ENCODE data around the gene PIEZO2.
"Not testable (repeated sequence)": the region's sequence is repeated elsewhere in the genome, so short reads cannot be mapped to it uniquely, and the experiment has no call there.

The PIEZO2 gene

DNA sequence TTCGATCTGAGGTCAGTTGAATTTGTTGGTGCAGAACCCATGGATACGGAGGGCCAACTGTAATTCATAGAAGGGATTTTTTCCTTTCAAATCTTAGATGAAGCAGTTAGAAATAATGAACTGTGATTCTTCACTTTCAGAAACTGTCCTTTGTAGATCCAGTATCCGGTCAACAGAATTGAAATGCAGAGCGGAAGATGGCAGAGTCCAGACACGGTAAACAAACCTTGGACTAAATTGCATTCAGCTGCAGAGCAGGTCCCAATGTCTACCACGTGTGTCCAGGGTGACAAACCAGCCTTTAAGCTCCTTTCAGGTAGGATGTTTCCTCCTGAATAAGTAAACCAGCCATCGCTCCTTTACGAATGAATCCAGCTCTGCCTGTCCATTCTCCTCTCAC lies 234.8 kb downstream of the PIEZO2 start:
- WGBS, 2 experiments (ENCODE audit: insufficient coverage in 2 of 2) = 77 to 89% methylated on average over 5 of the region's 8 CpGs
- H3K27ac ChIP-seq (ENCODE audit: low read depth, low read length, severe bottlenecking); H3K4me3 ChIP-seq (ENCODE audit: extremely low read depth, insufficient read depth, low read length, poor library complexity, severe bottlenecking); H3K4me1 ChIP-seq (ENCODE audit: control insufficient read depth, insufficient read depth, low read length, poor library complexity, severe bottlenecking); H3K9me3 ChIP-seq (ENCODE audit: control insufficient read depth, low read length); H3K36me3 ChIP-seq (ENCODE audit: control insufficient read depth, insufficient read depth, low read length): not testable (repeated sequence)

- no CpG with 5 or more reads among the region's 4 CpGs for whole genome bisulfite sequencing, 2 experiments (ENCODE audit: insufficient coverage in 2 of 2)
- no peaks in the 10 kb centered on the region for H3K9me3 ChIP-seq (ENCODE audit: control insufficient read depth, low read length)
- H3K4me3 ChIP-seq (ENCODE audit: extremely low read depth, insufficient read depth, low read length, poor library complexity, severe bottlenecking) = no peak overlapping the region
- H3K27ac ChIP-seq (ENCODE audit: low read depth, low read length, severe bottlenecking) = no peak overlapping the region
- H3K4me1 ChIP-seq (ENCODE audit: control insufficient read depth, insufficient read depth, low read length, poor library complexity, severe bottlenecking) = no peaks in the 10 kb centered on the region
- no peaks in the 10 kb centered on the region for H3K36me3 ChIP-seq (ENCODE audit: control insufficient read depth, insufficient read depth, low read length)
These were observed 235.4 kb downstream of the PIEZO2 start for GRCh38 chr18:10913919-10914318.

DNA sequence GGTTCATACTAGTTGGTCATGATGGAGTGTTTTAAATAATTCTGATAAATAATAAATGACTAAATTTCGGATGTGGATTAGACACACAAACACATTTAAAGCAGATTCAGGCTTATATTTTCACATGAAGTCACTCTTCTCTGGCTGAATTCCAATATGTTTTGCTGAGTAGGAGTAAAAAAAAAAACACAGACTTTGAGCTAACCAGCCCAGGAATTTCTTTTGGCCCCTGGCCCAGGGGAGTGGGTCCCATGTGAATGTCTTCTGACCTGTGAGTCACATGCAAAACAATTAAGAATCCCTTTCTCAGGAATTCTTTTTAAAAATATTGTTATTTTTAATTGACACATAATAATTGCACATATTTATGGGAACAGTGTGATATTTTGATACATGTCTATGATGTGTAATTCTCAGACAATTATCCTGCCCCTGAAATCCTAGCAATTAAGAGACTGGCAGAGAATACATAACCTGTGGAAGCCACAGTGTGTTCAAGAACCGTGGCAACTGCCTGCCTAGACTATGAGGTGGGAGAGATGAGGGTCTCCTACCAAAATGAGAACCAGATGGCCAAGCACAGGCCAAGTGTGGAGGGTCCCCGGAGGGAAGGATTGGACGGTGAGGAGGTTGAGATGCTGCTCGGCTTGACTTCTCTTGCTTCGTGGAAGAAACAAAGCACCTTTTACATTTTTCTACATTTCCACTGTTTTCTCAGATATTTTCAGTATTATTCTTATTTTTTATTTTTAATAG lies 236.4 kb downstream of the PIEZO2 start:
- H3K27ac ChIP-seq (ENCODE audit: low read depth, low read length, severe bottlenecking) = no peak overlapping the region
- no peak overlapping the region for H3K4me3 ChIP-seq (ENCODE audit: extremely low read depth, insufficient read depth, low read length, poor library complexity, severe bottlenecking)
- H3K4me1 ChIP-seq (ENCODE audit: control insufficient read depth, insufficient read depth, low read length, poor library complexity, severe bottlenecking) = no peaks in the 10 kb centered on the region
- 91 to 100% methylated on average over 1 to 4 of the region's 6 CpGs for WGBS, 2 experiments (ENCODE audit: insufficient coverage in 2 of 2)
- H3K36me3 ChIP-seq (ENCODE audit: control insufficient read depth, insufficient read depth, low read length) = no peaks in the 10 kb centered on the region
- H3K9me3 ChIP-seq (ENCODE audit: control insufficient read depth, low read length) = no peaks in the 10 kb centered on the region

DNA sequence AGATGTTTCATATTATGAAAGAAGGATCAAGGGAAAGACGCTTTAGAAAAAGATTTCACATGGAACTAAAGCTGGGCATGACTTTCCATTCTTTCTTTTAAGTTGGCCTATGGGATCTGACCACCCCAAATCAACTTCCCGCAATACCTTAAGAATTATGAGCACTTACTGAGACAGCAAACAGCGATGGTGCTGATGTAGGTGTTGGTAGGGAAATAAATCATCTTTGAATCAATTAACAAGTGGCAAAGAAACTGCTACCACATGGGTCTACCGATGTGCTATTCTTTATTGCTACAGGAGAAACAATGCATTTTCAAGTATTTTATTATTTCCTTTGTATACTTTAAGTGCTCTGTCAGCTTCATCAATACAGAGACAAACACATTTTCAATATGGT lies 239.6 kb downstream of the PIEZO2 start:
- H3K4me3 ChIP-seq (ENCODE audit: extremely low read depth, insufficient read depth, low read length, poor library complexity, severe bottlenecking) = no peak overlapping the region
- no peaks in the 10 kb centered on the region for H3K36me3 ChIP-seq (ENCODE audit: control insufficient read depth, insufficient read depth, low read length)
- no peaks in the 10 kb centered on the region for H3K4me1 ChIP-seq (ENCODE audit: control insufficient read depth, insufficient read depth, low read length, poor library complexity, severe bottlenecking)
- H3K27ac ChIP-seq (ENCODE audit: low read depth, low read length, severe bottlenecking) = no peak overlapping the region
- 80 to 100% methylated on average over 1 of the region's 4 CpGs for WGBS, 2 experiments (ENCODE audit: insufficient coverage in 2 of 2)
- H3K9me3 ChIP-seq (ENCODE audit: control insufficient read depth, low read length) = no peaks in the 10 kb centered on the region

DNA sequence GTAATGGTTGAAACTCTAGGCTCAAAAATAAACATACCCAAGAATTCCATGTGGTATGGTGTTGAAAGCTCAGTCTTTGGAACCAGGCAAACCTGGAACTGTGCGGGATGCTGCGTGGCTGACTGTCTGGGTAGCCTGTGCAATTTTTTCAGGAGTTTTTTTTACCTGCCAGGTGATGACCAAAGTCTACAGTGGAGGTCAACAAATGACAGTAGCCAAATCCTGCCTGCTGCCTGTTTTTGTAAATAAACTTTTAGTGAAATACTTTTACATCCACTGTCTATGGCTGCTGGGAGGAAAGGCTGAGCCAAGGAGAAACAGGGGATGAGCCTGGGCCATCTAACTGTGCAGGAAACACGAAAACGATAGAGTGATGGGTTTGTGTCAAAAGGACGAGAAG lies 240.6 kb downstream of the PIEZO2 start:
- WGBS, 2 experiments (ENCODE audit: insufficient coverage in 2 of 2) = 82 to 92% methylated on average over 2 to 5 of the region's 5 CpGs
- no peak overlapping the region for H3K4me3 ChIP-seq (ENCODE audit: extremely low read depth, insufficient read depth, low read length, poor library complexity, severe bottlenecking)
- H3K36me3 ChIP-seq (ENCODE audit: control insufficient read depth, insufficient read depth, low read length) = no peaks in the 10 kb centered on the region
- no peak overlapping the region for H3K27ac ChIP-seq (ENCODE audit: low read depth, low read length, severe bottlenecking)
- no peaks in the 10 kb centered on the region for H3K9me3 ChIP-seq (ENCODE audit: control insufficient read depth, low read length)
- no peaks in the 10 kb centered on the region for H3K4me1 ChIP-seq (ENCODE audit: control insufficient read depth, insufficient read depth, low read length, poor library complexity, severe bottlenecking)

- Histone ChIP-seq H3K36me3 (ENCODE audit: control insufficient read depth, insufficient read depth, low read length) (no peaks in the 10 kb centered on the region), H3K27ac (ENCODE audit: low read depth, low read length, severe bottlenecking) (no peak overlapping the region), H3K9me3 (ENCODE audit: control insufficient read depth, low read length) (no peaks in the 10 kb centered on the region), H3K4me1 (ENCODE audit: control insufficient read depth, insufficient read depth, low read length, poor library complexity, severe bottlenecking) (no peaks in the 10 kb centered on the region), H3K4me3 (ENCODE audit: extremely low read depth, insufficient read depth, low read length, poor library complexity, severe bottlenecking) (no peak overlapping the region)
- no CpG with 5 or more reads among the region's 1 CpG for WGBS, 2 experiments (ENCODE audit: insufficient coverage in 2 of 2)
These were observed 241.6 kb downstream of the PIEZO2 start for GRCh38 chr18:10907749-10908148.

- Histone ChIP-seq H3K9me3 (ENCODE audit: control insufficient read depth, low read length) (no peaks in the 10 kb centered on the region), H3K36me3 (ENCODE audit: control insufficient read depth, insufficient read depth, low read length) (no peaks in the 10 kb centered on the region), H3K4me3 (ENCODE audit: extremely low read depth, insufficient read depth, low read length, poor library complexity, severe bottlenecking) (no peak overlapping the region), H3K4me1 (ENCODE audit: control insufficient read depth, insufficient read depth, low read length, poor library complexity, severe bottlenecking) (no peaks in the 10 kb centered on the region), H3K27ac (ENCODE audit: low read depth, low read length, severe bottlenecking) (no peak overlapping the region)
- 100% methylated on average over 1 of the region's 2 CpGs for WGBS, 2 experiments (ENCODE audit: insufficient coverage in 2 of 2)
These were observed 248.0 kb downstream of the PIEZO2 start for GRCh38 chr18:10901329-10901728.

- H3K27ac ChIP-seq (ENCODE audit: low read depth, low read length, severe bottlenecking) = no peak overlapping the region
- H3K4me1 ChIP-seq (ENCODE audit: control insufficient read depth, insufficient read depth, low read length, poor library complexity, severe bottlenecking) = no peaks in the 10 kb centered on the region
- H3K9me3 ChIP-seq (ENCODE audit: control insufficient read depth, low read length) = no peaks in the 10 kb centered on the region
- 59 to 87% methylated on average over 3 to 4 of the region's 4 CpGs for WGBS, 2 experiments (ENCODE audit: insufficient coverage in 2 of 2)
- no peak overlapping the region for H3K4me3 ChIP-seq (ENCODE audit: extremely low read depth, insufficient read depth, low read length, poor library complexity, severe bottlenecking)
- H3K36me3 ChIP-seq (ENCODE audit: control insufficient read depth, insufficient read depth, low read length) = no peaks in the 10 kb centered on the region
These were observed 248.9 kb downstream of the PIEZO2 start for GRCh38 chr18:10900435-10900834.

GRCh38 chr18:10899481-10899880 lies 249.9 kb downstream of the PIEZO2 start:
- H3K4me1 ChIP-seq (ENCODE audit: control insufficient read depth, insufficient read depth, low read length, poor library complexity, severe bottlenecking) = no peaks in the 10 kb centered on the region
- WGBS, 2 experiments (ENCODE audit: insufficient coverage in 2 of 2) = 86% methylated on average over 1 of the region's 1 CpG; no CpG with 5 or more reads in 1 of the 2 experiments

DNA sequence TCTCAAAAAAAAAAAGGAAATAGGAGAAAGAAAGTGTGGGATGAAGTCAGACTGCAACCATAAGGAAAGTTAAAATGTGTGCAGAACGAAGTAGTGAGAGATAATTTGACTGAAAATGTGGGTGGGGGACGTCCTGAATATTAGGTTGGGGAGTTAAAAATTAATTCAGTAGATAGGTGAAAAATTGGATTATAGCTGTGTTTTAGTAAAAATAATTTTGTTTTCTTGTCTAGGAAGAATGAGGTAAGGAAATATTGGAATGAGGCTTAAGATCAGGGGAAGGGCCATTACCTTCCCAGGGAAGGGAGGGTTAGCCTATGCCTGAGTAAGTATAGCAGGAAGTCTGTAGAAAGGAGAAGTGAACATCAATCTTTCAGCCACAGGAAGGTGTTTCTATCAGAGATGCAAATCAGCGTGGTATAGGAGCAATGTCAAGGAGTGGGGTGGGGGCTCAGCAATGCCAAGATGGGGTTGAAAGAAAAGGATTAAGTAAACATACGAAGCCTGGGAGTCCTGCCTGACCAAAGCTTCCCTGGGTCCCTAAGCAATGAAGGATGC lies 250.9 kb downstream of the PIEZO2 start:
- Histone ChIP-seq H3K4me1 (ENCODE audit: control insufficient read depth, insufficient read depth, low read length, poor library complexity, severe bottlenecking) (no peaks in the 10 kb centered on the region), H3K36me3 (ENCODE audit: control insufficient read depth, insufficient read depth, low read length) (no peaks in the 10 kb centered on the region), H3K27ac (ENCODE audit: low read depth, low read length, severe bottlenecking) (no peak overlapping the region), H3K9me3 (ENCODE audit: control insufficient read depth, low read length) (no peaks in the 10 kb centered on the region), H3K4me3 (ENCODE audit: extremely low read depth, insufficient read depth, low read length, poor library complexity, severe bottlenecking) (no peak overlapping the region)
- 91 to 92% methylated on average over 4 of the region's 4 CpGs for WGBS, 2 experiments (ENCODE audit: insufficient coverage in 2 of 2)

More at GRCh38 chr18:10899481-10899880, 249.9 kb downstream of the PIEZO2 start:
- Histone ChIP-seq H3K27ac (ENCODE audit: low read depth, low read length, severe bottlenecking) (no peak overlapping the region), H3K36me3 (ENCODE audit: control insufficient read depth, insufficient read depth, low read length) (no peaks in the 10 kb centered on the region), H3K4me3 (ENCODE audit: extremely low read depth, insufficient read depth, low read length, poor library complexity, severe bottlenecking) (no peak overlapping the region), H3K9me3 (ENCODE audit: control insufficient read depth, low read length) (no peaks in the 10 kb centered on the region)

DNA sequence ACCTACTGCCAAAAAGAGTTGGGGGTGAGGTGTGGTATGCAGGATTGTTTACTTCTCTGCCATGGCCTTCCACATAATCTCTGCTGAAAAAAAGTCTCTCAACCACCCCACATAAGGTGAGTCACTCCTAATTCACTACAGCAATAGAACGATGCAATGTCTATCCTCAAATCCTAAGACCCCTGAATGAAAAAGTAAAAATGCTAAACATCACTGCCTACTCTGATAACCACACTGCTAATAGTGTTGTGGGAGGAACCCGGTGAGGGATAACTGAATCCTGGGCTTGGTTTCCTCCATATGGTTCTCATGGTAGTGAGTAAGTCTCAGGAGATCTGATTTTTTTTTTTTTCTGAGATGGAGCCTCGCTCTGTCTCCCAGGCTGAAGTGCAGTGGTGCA lies 252.5 kb downstream of the PIEZO2 start:
- Histone ChIP-seq H3K27ac (ENCODE audit: low read depth, low read length, severe bottlenecking) (no peak overlapping the region), H3K9me3 (ENCODE audit: control insufficient read depth, low read length) (no peaks in the 10 kb centered on the region), H3K4me1 (ENCODE audit: control insufficient read depth, insufficient read depth, low read length, poor library complexity, severe bottlenecking) (no peaks in the 10 kb centered on the region), H3K4me3 (ENCODE audit: extremely low read depth, insufficient read depth, low read length, poor library complexity, severe bottlenecking) (no peak overlapping the region), H3K36me3 (ENCODE audit: control insufficient read depth, insufficient read depth, low read length) (no peaks in the 10 kb centered on the region)
- 67 to 80% methylated on average over 1 of the region's 3 CpGs for WGBS, 2 experiments (ENCODE audit: insufficient coverage in 2 of 2)

Data from mesodermal cell (in vitro differentiated cells).